ENCODE measurements around the gene MED8. TPM values are rescaled to one million over a fixed set of nuclear protein-coding genes. Genes with fewer than 3 reads are reported as not detected.

The MED8 gene
- total and polyA plus RNA-seq, 2 donors (not counting 1 experiment from before 2014, with no cell fraction given): 49.7 to 69.2 TPM

DNA sequence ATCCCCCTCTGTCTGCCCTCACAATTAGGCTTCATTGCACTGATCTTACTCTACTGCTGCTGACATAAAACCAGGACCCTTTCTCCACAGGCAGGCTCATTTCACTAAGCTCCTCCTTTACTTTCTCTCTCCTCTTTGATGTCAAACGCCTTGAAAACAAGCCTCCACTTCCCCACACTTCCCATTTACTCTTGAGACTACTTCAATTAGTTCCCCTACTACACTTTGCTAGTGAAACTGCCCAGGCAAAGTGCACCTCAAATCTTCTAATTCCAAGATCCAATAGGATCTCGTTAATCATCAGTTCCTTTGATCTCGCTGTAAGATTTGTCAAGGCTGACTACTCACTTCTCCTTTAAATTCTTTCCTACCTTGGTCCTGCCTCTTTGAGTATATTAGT lies 36.7 kb downstream of the MED8 start:
- Histone ChIP-seq H3K27ac (ENCODE audit: insufficient read depth, low read length) (no peak overlapping the region), H3K9ac (ENCODE audit: insufficient read depth, low read length) (no peak overlapping the region), H3K9me3 (ENCODE audit: control insufficient read depth, insufficient read depth, low read depth, low read length) (no peaks in the 10 kb centered on the region), H3K36me3 (ENCODE audit: control insufficient read depth, insufficient read depth, low read length) (no peaks in the 10 kb centered on the region), H3K4me3 (replicated peaks in 1 of 4; ENCODE audit: control extremely low read depth in 1 of 4, insufficient read depth in 1 of 4, low read depth in 3 of 4, low read length in 4 of 4) (no peak overlapping the region), H2AFZ (ENCODE audit: low read length) (no peak overlapping the region), H3K4me2 (ENCODE audit: extremely low read depth, insufficient read depth, low read length) (no peak overlapping the region), H3K27me3 (ENCODE audit: control insufficient read depth, insufficient read depth, low read length) (peaks cover 7% of the 10 kb centered on the region), H3K79me2 (ENCODE audit: control insufficient read depth, insufficient read depth, low read length) (no peaks in the 10 kb centered on the region), H3K4me1 (ENCODE audit: control insufficient read depth, extremely low read depth, insufficient read depth, low read length) (peaks cover 4% of the 10 kb centered on the region), H4K20me1 (ENCODE audit: control insufficient read depth, extremely low read depth, insufficient read depth, low read length) (no peaks in the 10 kb centered on the region)
- no peak for TF ChIP-seq EZH2 (IDR thresholded peaks at IDR 0.05; ENCODE audit: low read length, missing control alignments)
- no peak for DNase-seq (ENCODE audit: low read depth in 2 of 2)

DNA sequence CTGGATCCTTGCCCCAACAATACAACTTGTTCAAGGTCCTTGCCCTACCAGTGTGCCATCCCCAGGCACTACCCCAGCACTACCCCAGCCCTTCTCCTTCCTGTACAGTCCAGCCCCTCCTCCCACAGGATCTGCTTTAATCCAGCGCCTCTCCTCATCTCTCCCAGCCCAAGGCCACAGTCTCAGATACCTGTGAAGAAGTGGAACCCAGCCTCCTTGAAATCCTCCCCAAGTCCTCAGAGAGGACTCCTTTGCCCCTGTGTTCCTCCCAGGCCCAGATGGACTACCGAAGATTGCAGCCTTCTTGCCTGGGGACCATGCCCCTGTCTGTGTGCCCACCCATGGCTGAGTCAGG lies 37.3 kb downstream of the MED8 start:
- no peak overlapping the region for H2AFZ ChIP-seq (ENCODE audit: low read length)

GRCh38 chr1:43351421-43352350 lies 37.9 kb downstream of the MED8 start:
- Histone ChIP-seq H3K4me2 (ENCODE audit: extremely low read depth, insufficient read depth, low read length) (no peak overlapping the region), H3K4me3 (replicated peaks in 1 of 4; ENCODE audit: control extremely low read depth in 1 of 4, insufficient read depth in 1 of 4, low read depth in 3 of 4, low read length in 4 of 4) (no peak overlapping the region), H4K20me1 (ENCODE audit: control insufficient read depth, extremely low read depth, insufficient read depth, low read length) (no peaks in the 10 kb centered on the region), H3K27ac (ENCODE audit: insufficient read depth, low read length) (no peak overlapping the region), H3K4me1 (ENCODE audit: control insufficient read depth, extremely low read depth, insufficient read depth, low read length) (peaks cover 2% of the 10 kb centered on the region), H3K27me3 (ENCODE audit: control insufficient read depth, insufficient read depth, low read length) (peaks cover 9% of the 10 kb centered on the region), H3K9ac (ENCODE audit: insufficient read depth, low read length) (no peak overlapping the region), H3K36me3 (ENCODE audit: control insufficient read depth, insufficient read depth, low read length) (no peaks in the 10 kb centered on the region), H3K79me2 (ENCODE audit: control insufficient read depth, insufficient read depth, low read length) (no peaks in the 10 kb centered on the region), H2AFZ (ENCODE audit: low read length) (no peak overlapping the region), H3K9me3 (ENCODE audit: control insufficient read depth, insufficient read depth, low read depth, low read length) (no peaks in the 10 kb centered on the region)
- TF ChIP-seq CTCF (conservative IDR thresholded peaks at IDR 0.05 in 1 of 2, IDR thresholded peaks at IDR 0.05 in 1 of 2; ENCODE audit: low read depth in 1 of 2, low read length in 2 of 2) (no peak), EZH2 (IDR thresholded peaks at IDR 0.05; ENCODE audit: low read length, missing control alignments) (no peak)
- DNase-seq (ENCODE audit: low read depth in 2 of 2): no peak

More for the DNA sequence above, 37.3 kb downstream of the MED8 start:
- no peaks in the 10 kb centered on the region for H3K9me3 ChIP-seq (ENCODE audit: control insufficient read depth, insufficient read depth, low read depth, low read length)
- peaks cover 9% of the 10 kb centered on the region for H3K27me3 ChIP-seq (ENCODE audit: control insufficient read depth, insufficient read depth, low read length)
- H3K79me2 ChIP-seq (ENCODE audit: control insufficient read depth, insufficient read depth, low read length): no peaks in the 10 kb centered on the region
- H3K27ac ChIP-seq (ENCODE audit: insufficient read depth, low read length): no peak overlapping the region
- H3K9ac ChIP-seq (ENCODE audit: insufficient read depth, low read length): no peak overlapping the region
- H4K20me1 ChIP-seq (ENCODE audit: control insufficient read depth, extremely low read depth, insufficient read depth, low read length): no peaks in the 10 kb centered on the region
- peaks cover 2% of the 10 kb centered on the region for H3K4me1 ChIP-seq (ENCODE audit: control insufficient read depth, extremely low read depth, insufficient read depth, low read length)
- H3K36me3 ChIP-seq (ENCODE audit: control insufficient read depth, insufficient read depth, low read length): no peaks in the 10 kb centered on the region
- no peak for DNase-seq (ENCODE audit: low read depth in 2 of 2)
- TF ChIP-seq EZH2 (IDR thresholded peaks at IDR 0.05; ENCODE audit: low read length, missing control alignments): no peak
- TF ChIP-seq CTCF (conservative IDR thresholded peaks at IDR 0.05 in 1 of 2, IDR thresholded peaks at IDR 0.05 in 1 of 2; ENCODE audit: low read depth in 1 of 2, low read length in 2 of 2): no peak
- H3K4me3 ChIP-seq (replicated peaks in 1 of 4; ENCODE audit: control extremely low read depth in 1 of 4, insufficient read depth in 1 of 4, low read depth in 3 of 4, low read length in 4 of 4): no peak overlapping the region
- H3K4me2 ChIP-seq (ENCODE audit: extremely low read depth, insufficient read depth, low read length): no peak overlapping the region
